ENCODE data around the gene SSC5D. TPM values are rescaled to one million over a fixed set of nuclear protein-coding genes. Genes with fewer than 3 reads are reported as not detected.

The SSC5D gene
- polyA plus RNA-seq, 1 of the 3 experiments (the other 2 are of a cell fraction): 4.9 TPM

DNA sequence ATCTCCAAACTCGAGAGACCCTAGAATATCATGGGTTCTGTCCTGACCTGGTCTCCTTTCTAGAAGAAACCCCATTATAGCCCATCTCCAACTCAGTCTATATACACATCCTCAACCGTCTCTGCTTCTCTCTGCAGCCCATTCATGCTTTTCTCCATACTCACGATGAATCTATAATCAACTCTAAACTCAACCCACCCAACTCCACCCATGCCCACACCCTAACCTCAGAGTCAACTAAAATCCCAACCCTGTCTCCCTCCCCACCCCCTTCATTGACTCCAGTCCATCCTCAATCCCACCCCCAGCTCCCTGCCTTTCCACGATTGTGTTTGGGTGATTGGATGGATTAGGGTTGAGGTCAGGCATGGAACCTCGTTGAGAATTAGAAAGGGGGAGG lies 55.3 kb downstream of the SSC5D start:
- 40% methylated on average over 5 of the region's 5 CpGs for WGBS (ENCODE audit: low lambda C conversion rate)

More for the DNA sequence above, 55.3 kb downstream of the SSC5D start:
- Histone ChIP-seq H3K9me2 (no peaks in the 10 kb centered on the region), H2AFZ (ENCODE audit: low read depth) (no peak overlapping the region), H3K4me1 (ENCODE audit: control insufficient read depth in 1 of 2, insufficient read depth in 2 of 2, low read depth in 1 of 2, low read length in 1 of 2) (peaks cover 2 to 16% of the 10 kb centered on the region in 2 experiments; a peak in 2 of 4 replicates), H3K9me3 (no peaks in the 10 kb centered on the region), H3K9ac (no peak overlapping the region), H3F3A (replicated peaks; ENCODE audit: insufficient read depth) (peaks cover 4% of the 10 kb centered on the region), H3K4me3 (ENCODE audit: low read depth in 2 of 2, low read length in 1 of 2) (no peak overlapping the region), H3K79me2 (ENCODE audit: insufficient read depth) (no peaks in the 10 kb centered on the region), H3K36me3 (replicated peaks in 1 of 2; ENCODE audit: control insufficient read depth in 1 of 2, insufficient read depth in 2 of 2, low read length in 1 of 2) (no peaks in the 10 kb centered on the region), H4K20me1 (ENCODE audit: insufficient read depth) (no peaks in the 10 kb centered on the region), H3K4me2 (no peak overlapping the region), H3K27me3 (ENCODE audit: insufficient read depth) (no peaks in the 10 kb centered on the region), H3K27ac (ENCODE audit: low read depth in 2 of 2, low read length in 1 of 2) (no peak overlapping the region)
- CTCF ChIA-PET: interaction anchor here (1.2 kb wide), 1 partner anchor 8 kb away, joined by 5 read pairs; no protein-coding TSS in a partner anchor
- POLR2A ChIA-PET: no interaction called here
- DNase-seq: no peak
- TF ChIP-seq YY1 (IDR thresholded peaks at IDR 0.05; ENCODE audit: low read depth): no peak
- no peak for TF ChIP-seq POLR2AphosphoS5 (IDR thresholded peaks at IDR 0.05; ENCODE audit: low read depth, low read length)
- no peak for TF ChIP-seq SIN3A (IDR thresholded peaks at IDR 0.05; ENCODE audit: borderline replicate concordance, low read depth, low read length)
- TF ChIP-seq JUND (IDR thresholded peaks at IDR 0.05): no peak
- TF ChIP-seq SMC3 (IDR thresholded peaks at IDR 0.05; ENCODE audit: low read depth, low read length): no peak
- TF ChIP-seq ELF1 (IDR thresholded peaks at IDR 0.05): no peak
- TF ChIP-seq, protein P1, sequence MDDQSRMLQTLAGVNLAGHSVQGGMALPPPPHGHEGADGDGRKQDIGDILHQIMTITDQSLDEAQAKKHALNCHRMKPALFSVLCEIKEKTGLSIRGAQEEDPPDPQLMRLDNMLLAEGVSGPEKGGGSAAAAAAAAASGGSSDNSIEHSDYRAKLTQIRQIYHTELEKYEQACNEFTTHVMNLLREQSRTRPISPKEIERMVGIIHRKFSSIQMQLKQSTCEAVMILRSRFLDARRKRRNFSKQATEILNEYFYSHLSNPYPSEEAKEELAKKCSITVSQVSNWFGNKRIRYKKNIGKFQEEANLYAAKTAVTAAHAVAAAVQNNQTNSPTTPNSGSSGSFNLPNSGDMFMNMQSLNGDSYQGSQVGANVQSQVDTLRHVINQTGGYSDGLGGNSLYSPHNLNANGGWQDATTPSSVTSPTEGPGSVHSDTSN (IDR thresholded peaks at IDR 0.05): no peak
- TF ChIP-seq RFX5 (IDR thresholded peaks at IDR 0.05; ENCODE audit: low read length): no peak
- no peak for TF ChIP-seq GATA2 (CRISPR knock-in tag; IDR thresholded peaks at IDR 0.05)
- TF ChIP-seq NFIC (IDR thresholded peaks at IDR 0.05; ENCODE audit: borderline replicate concordance): no peak
- TF ChIP-seq TEAD4 (IDR thresholded peaks at IDR 0.05; ENCODE audit: borderline replicate concordance, insufficient read depth): no peak
- no peak for TF ChIP-seq RCOR1 (IDR thresholded peaks at IDR 0.05; ENCODE audit: low read length)
- TF ChIP-seq, protein P2, sequence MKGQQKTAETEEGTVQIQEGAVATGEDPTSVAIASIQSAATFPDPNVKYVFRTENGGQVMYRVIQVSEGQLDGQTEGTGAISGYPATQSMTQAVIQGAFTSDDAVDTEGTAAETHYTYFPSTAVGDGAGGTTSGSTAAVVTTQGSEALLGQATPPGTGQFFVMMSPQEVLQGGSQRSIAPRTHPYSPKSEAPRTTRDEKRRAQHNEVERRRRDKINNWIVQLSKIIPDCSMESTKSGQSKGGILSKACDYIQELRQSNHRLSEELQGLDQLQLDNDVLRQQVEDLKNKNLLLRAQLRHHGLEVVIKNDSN (IDR thresholded peaks at IDR 0.05; ENCODE audit: borderline replicate concordance, low read depth): no peak
- TF ChIP-seq, protein P3, sequence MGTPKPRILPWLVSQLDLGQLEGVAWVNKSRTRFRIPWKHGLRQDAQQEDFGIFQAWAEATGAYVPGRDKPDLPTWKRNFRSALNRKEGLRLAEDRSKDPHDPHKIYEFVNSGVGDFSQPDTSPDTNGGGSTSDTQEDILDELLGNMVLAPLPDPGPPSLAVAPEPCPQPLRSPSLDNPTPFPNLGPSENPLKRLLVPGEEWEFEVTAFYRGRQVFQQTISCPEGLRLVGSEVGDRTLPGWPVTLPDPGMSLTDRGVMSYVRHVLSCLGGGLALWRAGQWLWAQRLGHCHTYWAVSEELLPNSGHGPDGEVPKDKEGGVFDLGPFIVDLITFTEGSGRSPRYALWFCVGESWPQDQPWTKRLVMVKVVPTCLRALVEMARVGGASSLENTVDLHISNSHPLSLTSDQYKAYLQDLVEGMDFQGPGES (IDR thresholded peaks at IDR 0.05; ENCODE audit: low read depth, low read length): no peak
- TF ChIP-seq ZBTB33 (IDR thresholded peaks at IDR 0.05; ENCODE audit: borderline replicate concordance, low read depth): no peak
- no peak for TF ChIP-seq MEF2A (IDR thresholded peaks at IDR 0.05; ENCODE audit: borderline replicate concordance, low read depth)
